ENCODE measurements around the gene STX18.

The STX18 gene

DNA sequence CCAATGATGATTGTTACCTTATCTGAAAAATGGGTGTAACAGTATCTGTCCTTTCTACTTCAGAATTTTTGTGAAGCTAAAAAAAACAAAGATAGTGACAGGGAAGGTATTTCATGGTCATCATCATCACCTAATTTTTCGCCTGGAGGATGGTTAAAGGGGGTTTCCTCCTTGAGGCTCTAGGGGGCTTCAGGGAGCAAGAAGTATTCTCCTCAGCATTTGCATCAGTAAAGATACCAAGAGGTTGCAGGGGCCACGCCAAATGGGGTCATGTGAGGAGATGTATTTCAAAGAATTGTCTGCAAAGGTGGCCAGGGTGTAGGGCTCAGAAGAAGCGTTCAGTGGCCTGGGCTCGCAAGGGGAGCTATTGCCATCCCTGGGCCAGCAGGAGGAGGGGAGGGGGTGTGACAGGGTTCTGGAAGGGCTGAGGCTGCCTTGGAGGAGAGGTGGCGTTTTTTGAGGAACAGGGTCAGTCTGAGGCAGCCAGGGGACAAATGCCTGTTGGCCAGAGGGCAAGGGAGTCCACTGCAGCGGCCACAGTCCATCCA, 162.2 kb downstream of the STX18 start:
- TF ChIP-seq, protein P1, sequence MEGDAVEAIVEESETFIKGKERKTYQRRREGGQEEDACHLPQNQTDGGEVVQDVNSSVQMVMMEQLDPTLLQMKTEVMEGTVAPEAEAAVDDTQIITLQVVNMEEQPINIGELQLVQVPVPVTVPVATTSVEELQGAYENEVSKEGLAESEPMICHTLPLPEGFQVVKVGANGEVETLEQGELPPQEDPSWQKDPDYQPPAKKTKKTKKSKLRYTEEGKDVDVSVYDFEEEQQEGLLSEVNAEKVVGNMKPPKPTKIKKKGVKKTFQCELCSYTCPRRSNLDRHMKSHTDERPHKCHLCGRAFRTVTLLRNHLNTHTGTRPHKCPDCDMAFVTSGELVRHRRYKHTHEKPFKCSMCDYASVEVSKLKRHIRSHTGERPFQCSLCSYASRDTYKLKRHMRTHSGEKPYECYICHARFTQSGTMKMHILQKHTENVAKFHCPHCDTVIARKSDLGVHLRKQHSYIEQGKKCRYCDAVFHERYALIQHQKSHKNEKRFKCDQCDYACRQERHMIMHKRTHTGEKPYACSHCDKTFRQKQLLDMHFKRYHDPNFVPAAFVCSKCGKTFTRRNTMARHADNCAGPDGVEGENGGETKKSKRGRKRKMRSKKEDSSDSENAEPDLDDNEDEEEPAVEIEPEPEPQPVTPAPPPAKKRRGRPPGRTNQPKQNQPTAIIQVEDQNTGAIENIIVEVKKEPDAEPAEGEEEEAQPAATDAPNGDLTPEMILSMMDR (IDR thresholded peaks at IDR 0.05; ENCODE audit: low read depth, low read length) = no peak
- H3K4me3 ChIP-seq (ENCODE audit: low read depth, low read length) = no peak overlapping the region
- peaks cover 41% of the 10 kb centered on the region for H3K27me3 ChIP-seq (ENCODE audit: insufficient read depth, low read depth, severe bottlenecking)
- H3K9me3 ChIP-seq (ENCODE audit: severe bottlenecking) = peaks cover 4% of the 10 kb centered on the region
- no peak for DNase-seq
- H3K27ac ChIP-seq = no peak overlapping the region
- no peaks in the 10 kb centered on the region for H3K36me3 ChIP-seq

DNA sequence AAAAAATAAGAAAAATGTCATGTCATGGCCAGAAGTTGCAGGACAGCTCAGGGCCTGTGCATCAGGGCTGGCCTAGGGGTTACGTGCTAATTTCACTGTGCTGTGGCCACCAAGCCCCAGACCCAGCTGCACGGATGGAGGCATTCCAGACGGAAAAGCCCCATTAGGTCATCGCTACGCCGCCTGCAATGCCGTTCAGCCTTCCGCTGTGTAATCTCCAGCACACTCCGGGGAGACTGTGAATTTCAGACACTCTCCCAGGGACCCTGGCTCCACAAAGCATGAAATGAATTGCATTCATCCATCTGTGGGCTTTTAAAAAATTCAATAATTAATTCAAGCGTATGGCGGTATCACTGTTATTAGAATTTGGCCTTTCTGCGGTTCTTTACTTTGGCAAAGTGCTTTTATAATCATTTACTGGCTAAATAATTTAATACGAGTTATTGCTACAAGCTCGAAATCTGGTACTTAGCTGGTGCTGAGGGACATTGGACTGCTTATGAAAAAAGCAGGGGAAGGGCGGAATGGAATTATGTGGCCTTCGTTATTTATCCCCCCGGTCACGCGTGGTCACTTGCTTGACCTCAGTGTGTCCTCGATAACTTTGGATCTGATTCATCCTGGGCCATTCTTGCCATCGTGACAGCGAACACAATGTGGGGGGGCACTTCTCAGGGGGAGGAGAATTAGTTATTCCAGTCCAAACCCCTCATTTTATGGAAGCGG, 164.0 kb downstream of the STX18 start:
- H3K27me3 ChIP-seq (ENCODE audit: insufficient read depth, low read depth, severe bottlenecking) = peaks cover 28% of the 10 kb centered on the region

DNA sequence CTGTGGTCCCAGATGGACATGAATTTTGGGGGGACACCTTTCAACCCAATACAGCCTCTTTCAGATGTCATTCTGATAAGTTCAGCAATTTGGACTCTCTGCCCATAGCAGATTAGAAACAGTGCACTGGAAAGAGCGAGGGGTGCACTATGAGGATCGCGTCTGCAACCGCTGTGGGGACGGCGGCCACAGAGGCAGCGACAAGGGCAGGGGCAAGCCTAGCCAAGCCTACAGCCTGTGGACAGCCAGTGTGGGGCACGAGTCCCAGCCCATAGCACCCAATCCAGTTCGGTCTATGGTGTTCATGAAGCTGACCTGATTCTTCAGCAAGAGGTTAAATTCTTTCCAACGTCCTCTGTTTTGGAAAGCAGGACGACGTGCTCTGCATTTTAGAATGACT, 164.7 kb downstream of the STX18 start:
- H3K4me3 ChIP-seq (ENCODE audit: low read depth, low read length) = no peak overlapping the region
- peaks cover 21% of the 10 kb centered on the region for H3K27me3 ChIP-seq (ENCODE audit: insufficient read depth, low read depth, severe bottlenecking)
- no peaks in the 10 kb centered on the region for H3K36me3 ChIP-seq
- peaks cover 8% of the 10 kb centered on the region for H3K9me3 ChIP-seq (ENCODE audit: severe bottlenecking)
- H3K27ac ChIP-seq = no peak overlapping the region
- TF ChIP-seq, protein P1 (IDR thresholded peaks at IDR 0.05; ENCODE audit: low read depth, low read length) = no peak
- no peak for DNase-seq

More for the DNA sequence above, 164.0 kb downstream of the STX18 start:
- Histone ChIP-seq H3K4me3 (ENCODE audit: low read depth, low read length) (no peak overlapping the region), H3K9me3 (ENCODE audit: severe bottlenecking) (peaks cover 8% of the 10 kb centered on the region), H3K36me3 (no peaks in the 10 kb centered on the region), H3K27ac (no peak overlapping the region)
- DNase-seq = no peak
- TF ChIP-seq, protein P1 (IDR thresholded peaks at IDR 0.05; ENCODE audit: low read depth, low read length) = no peak

DNA sequence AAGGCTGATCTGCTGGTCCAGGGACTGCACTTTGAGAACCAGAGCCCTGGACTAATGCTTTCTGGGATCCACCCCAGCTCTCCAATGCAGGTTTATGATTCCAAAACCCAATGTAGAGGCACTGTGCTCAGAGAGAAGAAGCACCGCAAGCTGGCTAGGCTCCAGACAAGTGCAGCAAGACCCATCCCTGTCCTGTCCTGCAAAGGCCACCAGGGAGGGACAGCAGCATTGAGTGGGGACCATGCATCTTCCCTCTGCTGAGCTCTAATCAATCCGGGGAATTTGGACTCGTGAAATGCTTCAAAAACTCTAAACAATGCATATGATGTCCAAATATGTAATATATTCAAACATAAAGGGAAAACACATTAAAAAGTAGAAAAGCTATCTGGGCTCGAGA, 165.8 kb downstream of the STX18 start:
- H3K4me3 ChIP-seq (ENCODE audit: low read depth, low read length) = no peak overlapping the region
- peaks cover 8% of the 10 kb centered on the region for H3K9me3 ChIP-seq (ENCODE audit: severe bottlenecking)
- H3K27me3 ChIP-seq (ENCODE audit: insufficient read depth, low read depth, severe bottlenecking) = peaks cover 16% of the 10 kb centered on the region
- no peaks in the 10 kb centered on the region for H3K36me3 ChIP-seq
- TF ChIP-seq, protein P1 (IDR thresholded peaks at IDR 0.05; ENCODE audit: low read depth, low read length) = peak; percentile 25; the same call in 1 of the 2 replicates
- H3K27ac ChIP-seq = no peak overlapping the region
- DNase-seq = no peak

DNA sequence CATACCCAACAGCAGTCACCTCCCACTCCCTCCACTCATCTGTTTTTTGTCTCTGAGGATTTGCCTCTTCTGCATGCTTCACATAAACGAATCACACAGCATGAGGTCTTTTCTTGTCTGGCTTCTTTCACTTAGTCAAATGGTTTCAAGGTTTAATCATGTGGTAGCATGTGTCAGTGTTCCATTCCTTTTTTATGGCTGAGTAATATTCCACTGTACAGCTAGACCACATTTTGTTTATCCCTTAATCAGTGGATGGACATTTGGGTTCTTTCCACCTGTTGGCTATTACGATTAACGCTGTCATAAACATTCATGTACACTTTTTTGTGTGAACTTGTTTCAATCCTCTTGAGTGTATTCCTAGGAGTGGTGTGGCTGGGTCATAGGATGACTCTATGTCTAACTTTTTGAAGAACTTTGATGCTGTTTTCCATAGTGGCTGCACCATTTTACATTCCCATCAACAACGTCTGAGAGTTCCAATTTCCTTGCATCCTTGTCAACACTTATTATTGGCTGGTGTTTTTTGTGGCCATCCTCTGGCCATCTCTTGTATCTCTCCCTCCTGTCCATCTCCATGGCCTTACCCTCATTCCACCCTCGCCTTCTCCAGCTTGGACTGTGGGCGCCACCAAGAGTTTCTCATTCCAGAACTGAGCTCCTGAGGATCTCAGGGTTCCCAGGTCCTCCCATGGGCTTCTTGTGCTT, 167.3 kb downstream of the STX18 start:
- H3K27me3 ChIP-seq (ENCODE audit: insufficient read depth, low read depth, severe bottlenecking) = peaks cover under 1% of the 10 kb centered on the region
- H3K27ac ChIP-seq = no peak overlapping the region
- no peak overlapping the region for H3K4me3 ChIP-seq (ENCODE audit: low read depth, low read length)
- DNase-seq = no peak
- TF ChIP-seq, protein P1 (IDR thresholded peaks at IDR 0.05; ENCODE audit: low read depth, low read length) = no peak
- H3K36me3 ChIP-seq = no peaks in the 10 kb centered on the region
- peaks cover 8% of the 10 kb centered on the region for H3K9me3 ChIP-seq (ENCODE audit: severe bottlenecking)

All from WERI-Rb-1 (cell line).